ENCODE data around the gene PSAPL1.

Gene PSAPL1

GRCh38 chr4:7396186-7396910 lies 38.4 kb downstream of the PSAPL1 start:
- DNase-seq (ENCODE audit: low read depth in 2 of 2), result no peak

GRCh38 chr4:7395645-7396044 lies 39.1 kb downstream of the PSAPL1 start:
- DNase-seq (ENCODE audit: low read depth in 2 of 2), result no peak

- DNase-seq (ENCODE audit: low read depth in 2 of 2), result no peak
Observed at GRCh38 chr4:7394681-7395451, 39.9 kb downstream of the PSAPL1 start.

GRCh38 chr4:7393601-7394575 lies 40.8 kb downstream of the PSAPL1 start:
- no peak for DNase-seq (ENCODE audit: low read depth in 2 of 2)

- DNase-seq (ENCODE audit: low read depth in 2 of 2), result no peak
Observed at GRCh38 chr4:7392438-7393421, 42.0 kb downstream of the PSAPL1 start.

GRCh38 chr4:7391637-7392437 lies 42.9 kb downstream of the PSAPL1 start:
- no peak for DNase-seq (ENCODE audit: low read depth in 2 of 2)

GRCh38 chr4:7390906-7391636 lies 43.7 kb downstream of the PSAPL1 start:
- no peak for DNase-seq (ENCODE audit: low read depth in 2 of 2)

GRCh38 chr4:7390336-7390735 lies 44.4 kb downstream of the PSAPL1 start:
- DNase-seq (ENCODE audit: low read depth in 2 of 2), result no peak

GRCh38 chr4:7389719-7390118 lies 45.0 kb downstream of the PSAPL1 start:
- DNase-seq (ENCODE audit: low read depth in 2 of 2), result no peak

- no peak for DNase-seq (ENCODE audit: low read depth in 2 of 2)
Observed at GRCh38 chr4:7389101-7389701, 45.5 kb downstream of the PSAPL1 start.

GRCh38 chr4:7388627-7389026 lies 46.1 kb downstream of the PSAPL1 start:
- DNase-seq (ENCODE audit: low read depth in 2 of 2), result no peak

- DNase-seq (ENCODE audit: low read depth in 2 of 2), result no peak
Observed at GRCh38 chr4:7387925-7388324, 46.8 kb downstream of the PSAPL1 start.

- no peak for DNase-seq (ENCODE audit: low read depth in 2 of 2)
Observed at GRCh38 chr4:7384929-7385890, 49.5 kb downstream of the PSAPL1 start.

- DNase-seq (ENCODE audit: low read depth in 2 of 2), result no peak
Observed at GRCh38 chr4:7384003-7384928, 50.5 kb downstream of the PSAPL1 start.

GRCh38 chr4:7383266-7383665 lies 51.5 kb downstream of the PSAPL1 start:
- no peak for DNase-seq (ENCODE audit: low read depth in 2 of 2)

GRCh38 chr4:7382634-7383014 lies 52.1 kb downstream of the PSAPL1 start:
- no peak for DNase-seq (ENCODE audit: low read depth in 2 of 2)

Measured in fibroblast of skin of left biceps (primary cell).